Stimulated activated CD8-positive, alpha-beta memory T cell treated with anti-CD3 and anti-CD28 coated beads, Interleukin-12 subunit alpha, Interleukin-12 subunit beta, amount 100 ng/mL, for 24 hours (primary cell): Measurements from ENCODE around the gene ECHDC1.
"Not testable (repeated sequence)": the region's sequence is repeated elsewhere in the genome, so short reads cannot be mapped to it uniquely, and the experiment has no call there.

ENCODE experiments used
- DNase-seq: peaks from one replicate; pipeline ENCODE4 v3.0.0-alpha.2; 2020; ENCODE audit errors: extremely low read depth

The ECHDC1 gene, protein sequence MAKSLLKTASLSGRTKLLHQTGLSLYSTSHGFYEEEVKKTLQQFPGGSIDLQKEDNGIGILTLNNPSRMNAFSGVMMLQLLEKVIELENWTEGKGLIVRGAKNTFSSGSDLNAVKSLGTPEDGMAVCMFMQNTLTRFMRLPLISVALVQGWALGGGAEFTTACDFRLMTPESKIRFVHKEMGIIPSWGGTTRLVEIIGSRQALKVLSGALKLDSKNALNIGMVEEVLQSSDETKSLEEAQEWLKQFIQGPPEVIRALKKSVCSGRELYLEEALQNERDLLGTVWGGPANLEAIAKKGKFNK

DNA sequence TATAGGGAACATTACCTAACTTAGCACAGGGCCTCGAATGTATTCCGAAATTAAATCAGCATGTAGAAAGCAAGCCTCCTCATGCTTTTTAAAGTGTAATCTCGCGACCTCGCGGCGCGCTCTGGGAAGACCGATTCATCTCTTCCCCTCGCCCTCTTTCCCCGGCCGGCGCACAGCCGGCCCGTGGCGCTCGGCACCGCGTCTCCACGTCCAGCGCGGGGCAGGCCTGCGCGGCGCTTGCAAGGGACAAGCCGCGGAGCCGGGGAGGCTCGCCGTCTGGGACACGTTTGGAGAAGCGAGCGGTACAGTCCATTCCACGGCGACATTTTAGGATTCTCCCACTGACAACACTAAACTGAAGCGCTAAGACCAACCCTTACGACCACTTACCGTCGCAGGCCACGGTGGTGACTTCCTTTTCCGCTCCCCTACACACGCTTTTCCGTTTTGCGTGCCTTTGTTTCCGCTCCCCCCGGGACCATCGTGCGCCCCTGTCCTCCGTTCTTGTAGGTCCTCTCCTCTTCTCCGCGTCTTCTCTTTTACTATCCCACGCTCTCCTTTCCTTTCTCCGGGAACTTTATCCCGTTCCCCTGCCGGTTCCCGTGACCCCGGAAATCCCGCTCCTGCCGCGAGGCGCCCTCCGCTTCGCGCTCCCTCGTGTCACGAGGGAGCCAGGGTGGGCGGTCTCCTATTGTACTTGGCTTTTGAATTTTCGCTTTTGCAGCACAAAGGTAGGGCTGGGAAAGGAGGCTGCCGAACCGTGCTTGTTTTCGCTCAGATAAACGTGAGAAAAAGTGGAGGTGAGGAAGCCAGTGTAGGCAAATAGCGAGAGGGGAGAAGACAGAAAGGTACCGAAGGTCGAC is at the start of gene ECHDC1:
Gene ECHDC1, minus strand, starts transcription at position 664 of the 863 bp plus-strand sequence. CDS start 12,581 bp downstream, outside the sequence.
- DNase-seq: peak; percentile 39

DNA sequence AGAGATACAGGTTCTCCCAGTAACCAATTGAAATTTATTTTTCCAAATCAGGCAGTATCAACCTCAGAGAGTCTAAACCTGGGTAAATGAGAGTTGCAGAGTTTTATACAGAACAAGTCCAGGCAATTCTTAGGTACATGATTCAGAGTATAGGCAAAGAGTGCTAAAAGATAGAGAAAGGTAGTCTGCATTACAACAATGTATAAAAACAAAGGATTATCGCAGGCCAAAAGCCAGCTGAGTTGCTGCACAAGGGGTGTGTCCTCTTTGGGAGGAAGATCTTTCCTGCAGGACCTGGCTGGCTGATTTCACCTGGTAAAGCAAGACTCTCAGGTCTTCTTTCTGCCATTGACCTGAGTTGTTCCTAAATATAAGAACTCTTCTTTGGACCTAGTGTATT is 48.9 kb upstream of the ECHDC1 start:
- DNase-seq: no peak

- no peak for DNase-seq
Observed at GRCh38 chr6:127391094-127391953, 47.9 kb upstream of the ECHDC1 start.

GRCh38 chr6:127389706-127390105 is 46.3 kb upstream of the ECHDC1 start:
- no peak for DNase-seq

DNA sequence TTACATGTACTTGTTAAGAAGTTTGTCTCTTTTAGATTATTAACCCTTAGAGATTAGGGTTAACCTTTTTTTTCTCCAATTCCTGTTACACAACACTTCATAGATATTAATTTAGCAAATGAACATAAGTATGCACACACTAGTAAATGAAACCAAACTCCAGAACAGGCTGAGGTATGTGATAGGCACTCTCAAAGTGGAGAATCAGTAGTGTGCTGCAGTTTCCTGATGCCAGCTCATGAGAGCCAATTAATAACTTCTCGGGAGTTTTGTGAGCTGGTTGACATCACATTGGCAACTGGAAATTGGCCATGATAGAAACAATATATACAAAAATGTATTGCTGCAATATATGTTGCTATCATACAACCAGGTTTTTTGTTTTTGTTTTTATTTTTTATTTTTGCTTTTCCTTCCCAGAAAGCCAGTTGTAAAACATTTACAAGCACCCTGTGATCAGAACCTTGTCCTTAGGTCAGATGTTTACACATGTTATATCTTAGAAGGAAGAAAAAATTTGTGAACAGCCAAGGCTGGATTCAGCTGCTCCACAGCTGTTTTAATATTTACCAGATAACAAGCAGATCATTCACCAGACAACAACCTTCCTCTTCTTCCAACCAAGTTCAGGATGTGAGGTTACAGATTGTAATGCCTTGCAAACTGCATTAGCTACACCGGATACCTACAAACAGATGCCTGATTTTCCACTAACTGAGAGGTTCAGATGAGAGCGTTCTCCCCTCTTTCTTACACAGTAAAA is 42.4 kb upstream of the ECHDC1 start:
- DNase-seq: no peak

DNA sequence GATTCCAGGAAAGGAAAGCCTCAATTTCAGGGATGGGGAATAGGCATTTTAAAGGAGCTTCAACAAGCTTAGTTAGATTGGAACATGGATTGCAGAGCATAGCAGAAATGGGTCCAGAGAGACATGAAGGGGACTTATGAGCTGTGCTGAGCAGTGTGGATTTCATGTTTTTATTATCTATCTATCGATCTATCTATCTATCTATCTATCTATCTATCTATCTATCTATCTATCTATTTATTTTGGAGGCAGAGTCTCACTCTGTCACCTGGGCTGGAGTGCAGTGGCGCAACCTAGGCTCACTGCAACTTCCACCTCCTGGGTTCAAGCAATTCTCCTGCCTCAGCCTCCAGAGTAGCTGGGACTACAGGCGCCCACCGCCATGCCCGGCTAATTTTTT is 41.4 kb upstream of the ECHDC1 start:
- not testable (repeated sequence) for DNase-seq

- DNase-seq: no peak
Observed at GRCh38 chr6:127383988-127384387, 40.6 kb upstream of the ECHDC1 start.

GRCh38 chr6:127382413-127382812 is 39.0 kb upstream of the ECHDC1 start:
- no peak for DNase-seq

DNA sequence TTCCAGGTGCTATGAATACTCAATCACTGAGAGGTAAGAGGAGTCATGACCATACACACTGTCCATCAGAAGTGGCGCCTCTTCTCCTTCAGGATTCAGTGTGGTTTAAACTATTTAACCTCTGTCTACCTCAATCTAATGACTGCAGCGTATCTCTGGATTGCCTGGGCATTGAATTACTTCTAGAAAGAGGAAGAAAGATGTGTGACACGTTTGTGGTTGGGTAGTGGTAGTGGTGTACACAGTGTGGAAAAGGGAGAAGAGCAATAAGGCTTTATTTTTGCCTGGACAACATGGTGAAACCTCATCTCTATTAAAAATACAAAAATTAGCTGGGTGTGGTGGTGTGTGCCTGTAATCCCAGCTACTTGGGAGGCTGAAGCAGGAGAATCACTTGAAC is 38.0 kb upstream of the ECHDC1 start:
- DNase-seq: no peak

DNA sequence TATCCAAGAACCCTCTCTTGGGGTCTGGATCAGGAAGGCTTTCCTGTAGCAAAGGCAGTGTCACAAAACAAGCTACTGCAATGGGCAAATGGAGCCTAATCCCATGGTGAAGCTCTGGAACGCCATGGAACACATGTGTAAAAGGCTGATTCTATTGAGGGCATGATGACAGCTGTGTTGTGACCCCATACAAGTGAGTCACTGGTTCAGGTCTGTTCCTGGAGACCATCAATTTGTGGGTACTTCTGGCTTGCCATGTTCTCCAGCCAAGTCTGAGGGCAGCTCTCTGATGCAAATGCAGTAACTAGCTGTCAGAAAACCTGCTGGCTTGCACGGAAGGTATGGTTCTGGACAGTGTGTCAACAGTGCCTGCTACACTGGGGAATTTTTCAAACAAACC is 33.3 kb upstream of the ECHDC1 start:
- no peak for DNase-seq

DNA sequence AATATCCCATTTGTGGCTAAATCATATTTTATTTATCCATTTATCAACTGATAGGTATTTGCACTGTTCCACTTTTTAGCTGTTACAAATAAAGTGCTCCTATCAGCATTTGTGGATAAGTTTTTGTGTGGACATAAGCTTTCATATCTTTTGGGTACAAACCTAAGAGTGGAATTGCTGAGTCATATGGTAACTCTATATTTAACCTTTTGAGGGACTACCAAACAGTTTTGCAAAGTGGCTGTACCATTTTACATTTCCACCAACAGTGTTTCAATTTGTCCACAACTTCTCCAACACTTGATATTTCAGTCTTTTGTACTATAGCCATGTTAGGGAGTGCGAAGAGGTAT is 23.6 kb upstream of the ECHDC1 start:
- no peak for DNase-seq

DNA sequence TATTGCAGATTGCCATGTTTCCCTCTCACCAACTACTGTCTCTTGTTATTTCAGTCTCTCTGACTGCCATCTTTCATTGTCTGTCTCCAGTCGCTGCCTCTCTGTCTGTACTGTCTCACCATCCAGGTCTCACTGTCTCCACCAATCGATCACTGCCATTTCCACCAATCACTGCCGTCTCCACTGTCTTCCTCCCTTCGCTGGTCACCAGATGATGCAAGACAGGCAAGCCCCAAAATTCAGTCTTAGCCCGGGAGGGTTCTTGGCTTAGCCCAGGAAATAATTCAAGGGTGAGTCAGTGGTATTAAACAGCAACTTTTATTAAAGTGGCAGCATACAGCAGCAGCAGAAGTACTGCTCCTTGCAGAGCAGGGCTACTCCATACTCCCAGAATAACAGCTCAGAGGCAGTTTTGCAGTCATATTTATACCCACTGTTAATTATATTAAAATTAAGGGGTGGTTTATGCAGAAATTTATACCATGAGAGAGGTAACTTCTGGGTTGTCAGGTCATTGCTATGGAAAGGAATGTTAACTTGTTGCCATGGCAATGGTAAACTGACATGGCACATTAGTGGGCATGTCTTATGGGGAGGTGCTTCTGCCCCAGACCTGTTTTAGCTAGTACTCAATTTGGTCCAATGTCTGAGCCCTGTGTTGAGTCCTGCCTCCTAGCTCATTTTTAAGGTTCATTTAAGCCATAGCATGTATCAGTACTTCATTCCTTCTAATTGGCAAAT is 23.0 kb upstream of the ECHDC1 start:
- DNase-seq: no peak

GRCh38 chr6:127365874-127366273 is 22.5 kb upstream of the ECHDC1 start:
- no peak for DNase-seq

DNA sequence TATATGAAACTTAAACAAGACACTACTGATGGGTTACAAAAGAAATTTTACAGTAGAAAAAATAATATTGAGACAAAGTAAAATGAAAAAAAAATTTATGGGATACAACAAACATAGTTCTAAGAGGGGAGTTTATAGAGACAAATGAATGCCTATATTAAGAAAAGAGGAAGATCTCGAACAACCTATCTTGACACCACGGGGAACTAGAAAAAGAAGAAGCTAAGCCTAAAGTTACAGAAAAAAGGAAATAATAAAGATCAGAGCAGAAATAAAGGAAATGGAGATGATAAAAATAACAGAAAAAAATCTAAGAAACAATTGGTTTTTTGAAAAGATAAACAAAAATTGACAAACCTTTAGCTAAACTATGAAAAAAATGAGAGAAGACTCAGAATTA is 9.1 kb upstream of the ECHDC1 start:
- DNase-seq: no peak

DNA sequence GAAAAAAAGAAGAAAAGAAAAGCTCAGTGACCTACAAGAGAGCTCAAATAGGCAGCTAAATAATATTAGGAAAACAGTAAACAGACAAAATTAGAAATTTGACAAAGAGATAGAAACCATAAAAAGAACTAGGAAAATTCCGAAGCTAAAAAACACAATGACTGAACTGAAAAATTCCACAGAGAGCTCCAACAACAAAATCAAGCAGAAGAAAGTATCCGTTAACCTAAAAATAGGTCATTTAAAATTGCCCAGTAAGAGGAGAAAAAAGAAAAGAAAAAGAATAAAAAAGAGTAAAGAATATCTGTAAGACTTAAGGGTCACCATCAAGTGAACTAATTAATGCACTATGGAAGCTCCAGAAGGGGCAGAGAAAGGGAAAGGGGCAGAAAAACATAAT is 6.6 kb upstream of the ECHDC1 start:
- DNase-seq: no peak

DNA sequence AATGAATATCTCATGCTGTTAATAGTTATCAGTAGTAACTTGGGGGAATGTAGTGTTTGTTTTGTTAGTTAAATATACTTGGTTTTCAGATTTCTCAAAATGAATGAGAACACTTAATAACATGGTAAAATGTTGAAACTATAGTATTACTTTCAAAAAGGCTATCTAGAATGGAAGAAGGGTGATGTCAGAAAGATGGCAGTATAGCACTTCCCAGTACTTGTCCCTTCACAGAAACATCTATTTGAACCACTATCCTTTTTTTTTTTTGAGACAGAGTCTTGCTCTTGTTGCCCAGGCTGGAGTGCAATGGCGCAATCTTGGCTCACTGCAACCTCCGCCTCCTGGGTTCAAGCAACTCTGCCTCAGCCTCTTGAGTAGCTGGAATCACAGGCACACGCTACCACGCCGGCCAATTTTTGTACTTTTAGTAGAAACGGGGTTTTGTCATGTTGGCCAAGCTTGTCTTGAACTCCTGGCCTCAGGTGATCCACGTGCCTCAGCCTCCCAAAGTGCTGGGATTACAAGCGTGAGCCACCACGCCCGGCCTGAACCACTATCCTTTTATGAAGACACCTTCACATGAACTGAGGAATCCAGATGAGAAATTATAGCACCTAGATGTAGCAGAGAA is 4.7 kb upstream of the ECHDC1 start:
- no peak for DNase-seq

GRCh38 chr6:127347178-127347577 is 3.8 kb upstream of the ECHDC1 start:
- no peak for DNase-seq

DNA sequence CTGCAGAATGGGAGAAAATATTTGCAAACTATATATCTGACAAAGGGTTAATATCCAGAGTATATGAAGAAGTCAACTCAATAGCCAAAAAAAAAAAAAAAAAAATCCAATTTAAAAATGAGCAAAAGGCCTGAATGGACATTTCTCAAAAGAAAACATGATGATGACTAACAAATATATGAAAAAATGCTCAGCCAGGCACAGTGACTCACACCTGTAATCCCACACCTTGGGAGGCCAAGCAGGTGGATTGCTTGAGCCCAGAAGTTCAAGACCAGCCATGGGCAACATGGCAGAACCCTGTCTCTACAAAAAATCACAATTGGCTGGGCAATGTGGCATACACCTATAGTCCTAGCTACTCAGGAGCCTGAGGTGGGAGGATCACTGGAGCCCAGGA is 2.1 kb upstream of the ECHDC1 start:
- no peak for DNase-seq

DNA sequence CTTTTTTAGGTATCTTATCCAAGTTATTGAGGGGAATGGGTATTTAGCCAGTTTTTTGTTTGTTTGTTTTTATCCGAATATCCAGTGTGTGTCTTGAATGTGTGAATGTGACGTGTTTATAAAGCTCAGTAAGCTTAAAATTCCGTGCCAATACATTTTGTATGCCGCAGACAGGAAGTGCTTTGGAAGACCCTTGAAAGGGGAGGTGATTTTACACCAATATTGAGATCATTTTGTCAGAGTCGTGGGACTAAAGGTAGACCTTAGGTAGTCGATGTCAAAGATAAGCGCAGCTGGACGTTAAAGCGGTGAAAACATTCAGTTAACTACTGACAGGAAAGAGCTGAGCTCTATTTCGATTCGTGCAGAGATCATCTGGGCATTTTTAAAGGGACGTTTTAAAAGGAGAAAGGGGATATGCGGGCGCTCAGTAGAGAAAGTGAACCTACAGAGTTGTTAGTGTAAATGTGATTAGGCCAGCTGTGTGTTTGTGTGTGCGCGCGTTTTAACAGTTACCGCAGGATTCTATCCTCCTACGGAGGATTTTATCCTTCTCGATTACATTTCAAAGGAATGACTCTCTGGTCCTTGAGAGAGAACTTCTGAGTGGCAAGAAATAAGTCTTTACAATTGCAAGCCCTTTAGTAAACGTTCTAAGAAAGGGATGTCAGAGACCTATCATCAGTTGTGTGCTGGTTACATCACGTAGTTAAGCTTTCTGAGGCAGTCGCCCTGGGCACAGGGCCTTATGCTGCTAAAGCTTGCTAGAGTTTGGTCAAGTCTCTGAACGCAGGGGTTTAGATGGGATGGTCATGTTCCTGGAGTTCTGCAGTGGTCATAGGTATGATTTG is 625 bp upstream of the ECHDC1 start:
- DNase-seq: no peak
